ENCODE data around the gene FOXP1.

FOXP1 gene

DNA sequence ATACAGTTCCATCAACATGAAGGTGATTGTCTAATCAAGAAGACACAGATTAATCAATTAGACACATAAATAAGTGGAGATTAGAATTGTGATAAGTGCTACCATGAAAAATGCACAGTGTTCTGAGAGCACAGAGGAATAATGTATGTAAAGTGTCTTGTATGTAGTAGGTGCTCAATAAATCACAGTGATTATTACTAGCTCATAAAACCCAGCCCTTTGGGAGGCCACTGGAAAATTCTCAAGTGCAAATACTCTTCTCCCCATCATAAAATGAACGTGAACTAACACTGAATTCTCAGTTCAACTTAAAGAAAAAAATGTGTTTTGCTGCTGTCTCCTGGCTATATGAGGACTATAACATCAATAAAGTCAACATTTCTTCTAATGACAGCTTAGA, 368.2 kb downstream of the FOXP1 start:
- ATAC-seq (ENCODE audit: low read depth) (no peak), DNase-seq (ENCODE audit: low spot score) (no peak)
- Histone ChIP-seq H3K27ac (ENCODE audit: poor library complexity, severe bottlenecking) (no peak overlapping the region), H3K9me3 (ENCODE audit: severe bottlenecking) (no peaks in the 10 kb centered on the region), H3K36me3 (ENCODE audit: low read depth) (no peaks in the 10 kb centered on the region), H3K27me3 (ENCODE audit: insufficient read depth, poor library complexity, severe bottlenecking) (no peaks in the 10 kb centered on the region), H3K4me1 (ENCODE audit: insufficient read depth, poor library complexity, severe bottlenecking) (peaks cover 4% of the 10 kb centered on the region), H3K4me3 (ENCODE audit: severe bottlenecking) (no peak overlapping the region)
- TF ChIP-seq, protein P1, sequence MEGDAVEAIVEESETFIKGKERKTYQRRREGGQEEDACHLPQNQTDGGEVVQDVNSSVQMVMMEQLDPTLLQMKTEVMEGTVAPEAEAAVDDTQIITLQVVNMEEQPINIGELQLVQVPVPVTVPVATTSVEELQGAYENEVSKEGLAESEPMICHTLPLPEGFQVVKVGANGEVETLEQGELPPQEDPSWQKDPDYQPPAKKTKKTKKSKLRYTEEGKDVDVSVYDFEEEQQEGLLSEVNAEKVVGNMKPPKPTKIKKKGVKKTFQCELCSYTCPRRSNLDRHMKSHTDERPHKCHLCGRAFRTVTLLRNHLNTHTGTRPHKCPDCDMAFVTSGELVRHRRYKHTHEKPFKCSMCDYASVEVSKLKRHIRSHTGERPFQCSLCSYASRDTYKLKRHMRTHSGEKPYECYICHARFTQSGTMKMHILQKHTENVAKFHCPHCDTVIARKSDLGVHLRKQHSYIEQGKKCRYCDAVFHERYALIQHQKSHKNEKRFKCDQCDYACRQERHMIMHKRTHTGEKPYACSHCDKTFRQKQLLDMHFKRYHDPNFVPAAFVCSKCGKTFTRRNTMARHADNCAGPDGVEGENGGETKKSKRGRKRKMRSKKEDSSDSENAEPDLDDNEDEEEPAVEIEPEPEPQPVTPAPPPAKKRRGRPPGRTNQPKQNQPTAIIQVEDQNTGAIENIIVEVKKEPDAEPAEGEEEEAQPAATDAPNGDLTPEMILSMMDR (IDR thresholded peaks at IDR 0.05; ENCODE audit: poor library complexity, severe bottlenecking) = no peak

DNA sequence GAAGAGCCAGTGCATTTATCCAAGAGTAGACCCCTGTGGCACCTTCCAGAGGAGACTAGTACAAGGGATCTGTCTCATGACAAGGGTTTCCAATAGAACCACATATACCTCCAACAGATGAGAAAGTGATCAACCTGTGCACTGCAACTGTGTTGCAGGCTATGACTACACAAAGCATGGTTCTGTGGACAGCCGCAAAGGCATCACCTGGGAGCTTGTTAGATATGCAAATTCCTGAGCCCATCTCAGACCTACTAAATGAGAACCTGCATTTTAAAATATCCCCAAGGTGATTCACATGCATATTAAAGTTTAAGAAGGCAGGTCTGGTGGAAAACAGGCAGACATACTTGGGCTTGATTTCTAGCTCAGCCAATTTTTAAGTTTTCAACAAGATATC, 368.7 kb downstream of the FOXP1 start:
- Histone ChIP-seq H3K27me3 (ENCODE audit: insufficient read depth, poor library complexity, severe bottlenecking) (no peaks in the 10 kb centered on the region), H3K27ac (ENCODE audit: poor library complexity, severe bottlenecking) (no peak overlapping the region), H3K36me3 (ENCODE audit: low read depth) (no peaks in the 10 kb centered on the region), H3K4me3 (ENCODE audit: severe bottlenecking) (no peak overlapping the region), H3K4me1 (ENCODE audit: insufficient read depth, poor library complexity, severe bottlenecking) (peaks cover 4% of the 10 kb centered on the region), H3K9me3 (ENCODE audit: severe bottlenecking) (no peaks in the 10 kb centered on the region)
- TF ChIP-seq, protein P1 (IDR thresholded peaks at IDR 0.05; ENCODE audit: poor library complexity, severe bottlenecking) = no peak
- ATAC-seq (ENCODE audit: low read depth) = no peak
- DNase-seq (ENCODE audit: low spot score) = no peak

DNA sequence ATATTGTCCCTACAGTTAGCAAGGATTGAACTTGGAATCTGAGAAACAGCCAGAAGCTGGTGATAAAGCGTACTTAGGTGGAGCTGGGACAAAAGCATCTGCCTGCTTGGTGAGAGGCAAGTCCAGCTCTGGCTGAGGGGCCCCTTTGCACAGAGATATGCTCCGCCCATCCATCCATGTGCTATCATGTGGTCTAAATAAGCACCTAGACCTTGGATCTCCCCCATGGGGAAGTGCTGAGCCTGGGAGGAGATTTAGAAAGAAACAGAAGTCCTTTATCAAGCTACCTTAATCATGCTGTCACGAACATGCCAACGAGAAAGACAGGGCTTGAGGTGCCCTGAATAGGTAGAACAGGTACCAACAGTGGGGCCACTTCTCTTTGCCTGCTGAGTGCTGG, 369.5 kb downstream of the FOXP1 start:
- H3K9me3 ChIP-seq (ENCODE audit: severe bottlenecking) = no peaks in the 10 kb centered on the region
- H3K36me3 ChIP-seq (ENCODE audit: low read depth) = no peaks in the 10 kb centered on the region
- H3K27ac ChIP-seq (ENCODE audit: poor library complexity, severe bottlenecking) = no peak overlapping the region
- no peaks in the 10 kb centered on the region for H3K27me3 ChIP-seq (ENCODE audit: insufficient read depth, poor library complexity, severe bottlenecking)
- ATAC-seq (ENCODE audit: low read depth) = no peak
- H3K4me3 ChIP-seq (ENCODE audit: severe bottlenecking) = no peak overlapping the region
- DNase-seq (ENCODE audit: low spot score) = no peak
- TF ChIP-seq, protein P1 (IDR thresholded peaks at IDR 0.05; ENCODE audit: poor library complexity, severe bottlenecking) = no peak
- peaks cover 4% of the 10 kb centered on the region for H3K4me1 ChIP-seq (ENCODE audit: insufficient read depth, poor library complexity, severe bottlenecking)

DNA sequence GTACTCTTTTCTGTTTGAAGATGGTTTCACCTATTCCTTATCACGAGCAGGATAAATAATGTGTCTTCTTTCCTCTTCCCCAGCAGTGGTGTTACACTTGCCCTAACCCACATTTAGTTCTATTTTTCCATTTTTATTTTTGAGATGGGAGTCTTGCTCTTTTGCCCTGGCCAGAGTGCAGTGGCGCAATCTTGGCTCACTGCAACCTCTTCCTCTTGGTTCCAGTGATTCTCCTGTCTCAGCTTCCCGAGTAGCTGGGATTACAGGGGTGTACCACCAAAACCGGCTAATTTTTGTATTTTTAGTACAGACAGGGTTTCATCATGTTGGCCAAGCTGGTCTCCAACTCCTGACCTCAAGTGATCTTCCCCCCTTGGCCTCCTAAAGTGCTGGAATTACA, 372.4 kb downstream of the FOXP1 start:
- DNase-seq (ENCODE audit: low spot score) = no peak
- H3K9me3 ChIP-seq (ENCODE audit: severe bottlenecking) = no peaks in the 10 kb centered on the region
- no peaks in the 10 kb centered on the region for H3K27me3 ChIP-seq (ENCODE audit: insufficient read depth, poor library complexity, severe bottlenecking)
- H3K36me3 ChIP-seq (ENCODE audit: low read depth) = no peaks in the 10 kb centered on the region
- H3K4me1 ChIP-seq (ENCODE audit: insufficient read depth, poor library complexity, severe bottlenecking) = peaks cover 4% of the 10 kb centered on the region
- TF ChIP-seq, protein P1 (IDR thresholded peaks at IDR 0.05; ENCODE audit: poor library complexity, severe bottlenecking) = no peak
- ATAC-seq (ENCODE audit: low read depth) = no peak
- H3K4me3 ChIP-seq (ENCODE audit: severe bottlenecking) = no peak overlapping the region
- no peak overlapping the region for H3K27ac ChIP-seq (ENCODE audit: poor library complexity, severe bottlenecking)

DNA sequence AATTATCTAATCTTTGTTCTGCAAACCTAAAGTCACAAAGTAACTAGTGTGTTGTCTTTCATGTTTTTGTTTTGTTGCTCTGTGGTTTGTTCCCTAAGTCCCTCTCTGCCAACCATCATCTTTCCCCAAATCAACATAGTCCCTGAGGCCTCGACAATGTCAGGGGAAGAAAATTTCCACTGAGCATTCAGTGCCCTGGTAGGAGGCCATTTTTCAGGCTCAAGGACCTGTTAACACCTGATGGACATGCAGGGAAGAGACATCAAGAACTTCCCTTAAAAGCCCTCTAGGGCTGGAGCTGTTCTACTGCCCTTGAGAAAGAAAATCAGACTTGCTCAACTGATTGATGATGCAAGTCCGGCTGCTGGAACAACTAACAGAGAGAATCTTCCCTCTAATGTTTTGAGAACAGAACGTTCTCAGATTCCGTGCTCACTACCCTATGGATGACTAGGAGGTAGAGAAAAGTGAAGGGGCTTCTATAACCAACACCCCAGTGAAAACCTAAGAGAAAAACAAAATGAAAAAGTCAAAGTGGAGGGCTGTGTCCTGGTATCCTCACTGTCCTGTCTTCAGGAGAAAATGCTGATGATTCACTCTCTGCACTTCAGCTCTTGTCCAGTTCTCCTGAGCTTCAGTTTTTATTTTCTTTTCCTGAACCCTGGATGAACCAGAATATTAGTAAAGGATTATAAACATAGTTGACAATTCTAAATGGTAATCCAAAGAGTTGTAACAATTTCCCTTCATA, 373.1 kb downstream of the FOXP1 start:
- H3K36me3 ChIP-seq (ENCODE audit: low read depth) = no peaks in the 10 kb centered on the region
- H3K9me3 ChIP-seq (ENCODE audit: severe bottlenecking) = no peaks in the 10 kb centered on the region
- TF ChIP-seq, protein P1 (IDR thresholded peaks at IDR 0.05; ENCODE audit: poor library complexity, severe bottlenecking) = no peak
- H3K27ac ChIP-seq (ENCODE audit: poor library complexity, severe bottlenecking) = no peak overlapping the region
- no peak overlapping the region for H3K4me3 ChIP-seq (ENCODE audit: severe bottlenecking)
- ATAC-seq (ENCODE audit: low read depth) (peak; percentile 46; the same call in 2 of the 3 replicates), DNase-seq (ENCODE audit: low spot score) (no peak)
- peaks cover 4% of the 10 kb centered on the region for H3K4me1 ChIP-seq (ENCODE audit: insufficient read depth, poor library complexity, severe bottlenecking)
- no peaks in the 10 kb centered on the region for H3K27me3 ChIP-seq (ENCODE audit: insufficient read depth, poor library complexity, severe bottlenecking)
